Measurements from ENCODE around the gene BMF.

Gene BMF

GRCh38 chr15:40102897-40103858, 5.5 kb downstream of the BMF start:
- DNase-seq, result no peak

GRCh38 chr15:40100947-40101905, 7.5 kb downstream of the BMF start:
- peak; percentile 17 for DNase-seq

GRCh38 chr15:40100123-40100946, 8.3 kb downstream of the BMF start:
- no peak for DNase-seq

GRCh38 chr15:40098489-40099261, 10.0 kb downstream of the BMF start:
- peak; percentile 74 for DNase-seq

- DNase-seq, result no peak
Measured at GRCh38 chr15:40097968-40098476, 10.7 kb downstream of the BMF start.

GRCh38 chr15:40097096-40097967, 11.3 kb downstream of the BMF start:
- DNase-seq, result no peak

GRCh38 chr15:40096094-40096891, 12.4 kb downstream of the BMF start:
- no peak for DNase-seq

GRCh38 chr15:40095371-40096093, 13.1 kb downstream of the BMF start:
- DNase-seq, result no peak

GRCh38 chr15:40094156-40094555, 14.5 kb downstream of the BMF start:
- no peak for DNase-seq

- no peak for DNase-seq
Measured at GRCh38 chr15:40092979-40093869, 15.5 kb downstream of the BMF start.

- DNase-seq, result no peak
Measured at GRCh38 chr15:40092256-40092978, 16.3 kb downstream of the BMF start.

GRCh38 chr15:40091861-40092255, 16.8 kb downstream of the BMF start:
- DNase-seq, result no peak

GRCh38 chr15:40090774-40091455, 17.8 kb downstream of the BMF start:
- no peak for DNase-seq

- no peak for DNase-seq
Measured at GRCh38 chr15:40088929-40089755, 19.5 kb downstream of the BMF start.
